Fibroblast of pulmonary artery (primary cell): Measurements from ENCODE around the gene WDR45B.

Experiments
- DNase-seq: peaks from one replicate; pipeline ENCODE4 v3.0.0-alpha.2; 2010; ENCODE audit warnings: low read depth
- H3K4me3 ChIP-seq: replicated peaks from 2 replicates; pipeline ENCODE4 v1.5.1; 2011; ENCODE audit warnings: low read depth, mild to moderate bottlenecking, control low read depth, low read length, moderate library complexity
- TF ChIP-seq, protein P1 (sequence below): IDR thresholded peaks from 2 replicates; pipeline ENCODE4 v1.5.1; 2011; ENCODE audit warnings: mild to moderate bottlenecking, control low read depth, low read length, inconsistent platforms; ENCODE audit errors: missing control alignments

The WDR45B gene

DNA sequence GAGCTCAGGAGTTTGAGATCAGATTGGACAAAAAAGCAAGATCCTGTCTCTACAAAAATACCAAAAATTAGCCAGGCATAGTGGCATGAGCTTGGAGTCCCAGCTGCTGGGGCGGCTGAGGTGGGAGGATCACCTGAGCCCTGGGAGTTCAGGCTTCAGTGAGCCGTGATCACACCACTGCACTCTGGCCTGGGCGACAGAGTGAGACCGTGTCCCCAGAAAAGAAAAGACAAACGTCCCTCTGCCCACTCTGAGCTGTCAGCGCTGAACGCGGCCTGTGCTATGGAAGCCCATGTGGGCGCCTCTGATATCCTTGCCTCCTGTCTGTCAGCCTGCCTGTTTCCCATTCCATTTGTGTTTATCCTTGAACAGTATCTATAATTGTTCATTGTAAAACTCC lies 78.0 kb downstream of the WDR45B start:
- no peak overlapping the region for H3K4me3 ChIP-seq
- TF ChIP-seq, protein P1, sequence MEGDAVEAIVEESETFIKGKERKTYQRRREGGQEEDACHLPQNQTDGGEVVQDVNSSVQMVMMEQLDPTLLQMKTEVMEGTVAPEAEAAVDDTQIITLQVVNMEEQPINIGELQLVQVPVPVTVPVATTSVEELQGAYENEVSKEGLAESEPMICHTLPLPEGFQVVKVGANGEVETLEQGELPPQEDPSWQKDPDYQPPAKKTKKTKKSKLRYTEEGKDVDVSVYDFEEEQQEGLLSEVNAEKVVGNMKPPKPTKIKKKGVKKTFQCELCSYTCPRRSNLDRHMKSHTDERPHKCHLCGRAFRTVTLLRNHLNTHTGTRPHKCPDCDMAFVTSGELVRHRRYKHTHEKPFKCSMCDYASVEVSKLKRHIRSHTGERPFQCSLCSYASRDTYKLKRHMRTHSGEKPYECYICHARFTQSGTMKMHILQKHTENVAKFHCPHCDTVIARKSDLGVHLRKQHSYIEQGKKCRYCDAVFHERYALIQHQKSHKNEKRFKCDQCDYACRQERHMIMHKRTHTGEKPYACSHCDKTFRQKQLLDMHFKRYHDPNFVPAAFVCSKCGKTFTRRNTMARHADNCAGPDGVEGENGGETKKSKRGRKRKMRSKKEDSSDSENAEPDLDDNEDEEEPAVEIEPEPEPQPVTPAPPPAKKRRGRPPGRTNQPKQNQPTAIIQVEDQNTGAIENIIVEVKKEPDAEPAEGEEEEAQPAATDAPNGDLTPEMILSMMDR, result no peak
- DNase-seq, result no peak

DNA sequence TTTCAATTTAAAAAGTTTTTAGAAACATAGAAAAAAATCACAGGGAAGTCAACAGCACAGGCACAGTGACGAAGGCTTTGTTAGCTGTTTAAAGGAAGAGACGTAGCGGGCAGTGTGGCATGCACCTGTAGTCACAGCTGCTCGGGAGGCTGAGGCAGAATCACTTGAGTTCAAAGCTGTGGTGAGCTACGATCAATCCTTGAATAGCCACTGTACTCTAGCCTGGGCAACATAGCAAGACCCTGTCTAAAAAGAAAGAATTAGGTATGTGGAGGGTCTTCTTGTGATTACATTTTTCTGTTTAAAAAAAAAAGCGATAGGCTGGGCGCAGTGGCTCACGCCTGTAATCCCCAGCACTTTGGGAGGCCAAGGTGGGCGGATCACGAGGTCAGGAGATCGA lies 78.6 kb downstream of the WDR45B start:
- DNase-seq, result no peak
- TF ChIP-seq, protein P1, result no peak
- H3K4me3 ChIP-seq, result no peak overlapping the region

- DNase-seq, result no peak
- no peak overlapping the region for H3K4me3 ChIP-seq
These were observed 79.2 kb downstream of the WDR45B start for GRCh38 chr17:82568997-82569393.

DNA sequence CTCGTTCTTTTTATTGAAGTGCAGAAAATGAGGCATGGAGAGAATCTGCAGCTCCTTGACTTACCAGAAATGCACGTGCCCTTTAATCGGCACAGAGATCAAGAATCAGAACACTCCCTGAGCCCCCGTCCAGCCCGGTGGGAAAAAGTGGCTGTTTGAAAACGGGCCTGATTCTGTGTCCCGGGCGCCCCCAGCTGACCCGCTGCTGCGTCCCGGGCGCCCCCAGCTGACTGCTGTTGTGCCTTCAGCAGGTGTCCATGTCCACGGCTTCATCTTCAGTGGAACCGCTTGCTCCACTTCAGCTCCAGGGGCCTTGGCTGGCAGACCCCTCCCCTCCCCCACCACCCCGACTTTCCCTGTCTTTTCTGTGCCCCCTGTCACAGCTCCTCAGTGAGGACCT lies 81.0 kb downstream of the WDR45B start:
- DNase-seq, result no peak
- no peak overlapping the region for H3K4me3 ChIP-seq
- TF ChIP-seq, protein P1, result no peak

More at GRCh38 chr17:82568997-82569393, 79.2 kb downstream of the WDR45B start:
- TF ChIP-seq, protein P1, result no peak

- H3K4me3 ChIP-seq, result no peak overlapping the region
- TF ChIP-seq, protein P1, result no peak
- no peak for DNase-seq
These were observed 81.9 kb downstream of the WDR45B start for GRCh38 chr17:82566129-82566960.

DNA sequence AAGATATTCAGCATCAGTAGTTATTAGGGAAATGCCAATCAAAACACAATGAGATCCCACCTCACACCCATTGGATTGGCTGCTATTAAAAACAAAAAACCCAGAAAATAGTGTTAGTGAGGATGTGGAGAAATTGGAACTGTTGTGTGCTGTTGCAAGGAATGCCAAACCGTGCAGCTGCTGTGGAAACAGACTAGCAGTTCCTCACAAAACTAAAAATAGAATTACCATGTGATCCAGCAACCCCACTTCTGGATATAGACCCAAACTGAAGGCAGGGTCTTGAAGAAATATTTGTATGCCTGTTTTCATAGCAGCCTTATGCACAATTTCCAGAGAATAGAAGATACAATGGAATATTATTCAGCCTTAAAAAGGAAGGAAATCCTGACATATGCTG lies 82.7 kb downstream of the WDR45B start:
- no peak overlapping the region for H3K4me3 ChIP-seq
- TF ChIP-seq, protein P1, result no peak
- no peak for DNase-seq
